WTC11 (cell line): ENCODE measurements around the gene IL36G. TPM values are rescaled to one million over a fixed set of nuclear protein-coding genes. Genes with fewer than 3 reads are reported as not detected.

Experiments used
- ATAC-seq: fragments of 200-7000 bp; cut with Tn5 transposase; 2 replicates; pipeline ENCODE4 v1.10.0; 2021; ENCODE audit warnings: mild to moderate bottlenecking, moderate library complexity
- CTCF ChIA-PET: fragments of 300-600 bp; sonication (Branson Sonifier 250); formaldehyde crosslinking; loops from one replicate; lab custom pipeline; 2021; ENCODE audit warnings: antibody characterized with exemption; lab: Charles Lee
- POLR2A ChIA-PET: fragments of 350-600 bp; sonication (Branson Sonifier 250); formaldehyde crosslinking; loops from one replicate; lab custom pipeline; 2021; ENCODE audit warnings: antibody characterized with exemption; lab: Charles Lee
- DNase-seq: peaks from one replicate; pipeline ENCODE4 v3.0.0; 2021; ENCODE audit warnings: low spot score
- H3K27ac Mint-ChIP-seq: 2 replicates; pipeline ENCODE4 v1.8.0; 2021; ENCODE audit warnings: mixed read lengths
- H3K27me3 Mint-ChIP-seq: 2 replicates; pipeline ENCODE4 v1.8.0; 2021; ENCODE audit warnings: low read depth, mild to moderate bottlenecking, moderate library complexity, mixed read lengths
- H3K36me3 Mint-ChIP-seq: 2 replicates; pipeline ENCODE4 v1.8.0; 2021; ENCODE audit warnings: mixed read lengths
- H3K4me1 Mint-ChIP-seq: 2 replicates; pipeline ENCODE4 v1.8.0; 2022; ENCODE audit warnings: mixed read lengths
- H3K4me3 Mint-ChIP-seq: 2 replicates; pipeline ENCODE4 v1.8.0; 2021; ENCODE audit warnings: mild to moderate bottlenecking, moderate library complexity, mixed read lengths
- H3K9me3 Mint-ChIP-seq: 2 replicates; pipeline ENCODE4 v1.8.0; 2021; ENCODE audit warnings: mixed read lengths
- ATF3 ChIP-seq: sonication (generic); formaldehyde crosslinking; conservative IDR thresholded peaks from 2 replicates; pipeline ENCODE4 v1.8.1; 2022; ENCODE audit warnings: mild to moderate bottlenecking, missing genetic modification reagents
- CBFB ChIP-seq: sonication (generic); formaldehyde crosslinking; IDR thresholded peaks from 2 replicates; pipeline ENCODE4 v1.8.1; 2022; ENCODE audit warnings: mild to moderate bottlenecking, low read depth, missing genetic modification reagents
- CREB1 ChIP-seq: sonication (generic); formaldehyde crosslinking; IDR thresholded peaks from 2 replicates; pipeline ENCODE4 v1.8.0; 2023; ENCODE audit warnings: mild to moderate bottlenecking, missing genetic modification reagents
- CREM ChIP-seq: sonication (generic); formaldehyde crosslinking; IDR thresholded peaks from 2 replicates; pipeline ENCODE4 v1.8.1; 2022; ENCODE audit warnings: mild to moderate bottlenecking, missing genetic modification reagents, moderate library complexity
- ESRRA ChIP-seq: sonication (generic); formaldehyde crosslinking; IDR thresholded peaks from 2 replicates; pipeline ENCODE4 v1.8.1; 2022; ENCODE audit warnings: mild to moderate bottlenecking, missing genetic modification reagents, borderline replicate concordance
- FOXP1 ChIP-seq: sonication (generic); formaldehyde crosslinking; IDR thresholded peaks from 2 replicates; pipeline ENCODE4 v1.8.0; 2022; ENCODE audit warnings: missing genetic modification reagents, mild to moderate bottlenecking, moderate library complexity, borderline replicate concordance
- GTF2I ChIP-seq: fragments of 250-450 bp; sonication (Bioruptor Pico); conservative IDR thresholded peaks from 2 replicates; pipeline ENCODE4 v1.4.0; 2021; ENCODE audit warnings: mild to moderate bottlenecking
- NFATC4 ChIP-seq: fragments of 250-450 bp; sonication (Bioruptor Pico); IDR thresholded peaks from 2 replicates; pipeline ENCODE4 v1.9.0; 2021; ENCODE audit warnings: mild to moderate bottlenecking
- NFYB ChIP-seq: sonication (generic); formaldehyde crosslinking; conservative IDR thresholded peaks from 2 replicates; pipeline ENCODE4 v1.8.0; 2022; ENCODE audit warnings: low read depth, missing genetic modification reagents
- NR3C1 ChIP-seq: sonication (generic); formaldehyde crosslinking; conservative IDR thresholded peaks from 2 replicates; pipeline ENCODE4 v1.8.1; 2023; ENCODE audit warnings: low read depth, mild to moderate bottlenecking, missing genetic modification reagents
- PRRX2 ChIP-seq: fragments of 250-450 bp; sonication (Bioruptor Pico); IDR thresholded peaks from 2 replicates; pipeline ENCODE4 v1.8.0; 2021; ENCODE audit warnings: mild to moderate bottlenecking
- RELA ChIP-seq: sonication (generic); formaldehyde crosslinking; IDR thresholded peaks from 2 replicates; pipeline ENCODE4 v1.8.1; 2022; ENCODE audit warnings: missing genetic modification reagents, mild to moderate bottlenecking, borderline replicate concordance
- TEAD4 ChIP-seq: sonication (generic); formaldehyde crosslinking; IDR thresholded peaks from 2 replicates; pipeline ENCODE4 v1.8.0; 2022; ENCODE audit warnings: mild to moderate bottlenecking, missing genetic modification reagents
- USF1 ChIP-seq: sonication (generic); formaldehyde crosslinking; IDR thresholded peaks from 2 replicates; pipeline ENCODE4 v1.8.0; 2022; ENCODE audit warnings: mild to moderate bottlenecking, missing genetic modification reagents
- ZNF121 ChIP-seq: sonication (generic); formaldehyde crosslinking; IDR thresholded peaks from 2 replicates; pipeline ENCODE4 v1.8.0; 2023; ENCODE audit warnings: missing genetic modification reagents
- ZNF396 ChIP-seq: fragments of 250-450 bp; sonication (Bioruptor Pico); IDR thresholded peaks from 2 replicates; pipeline ENCODE4 v1.8.0; 2021; ENCODE audit warnings: mild to moderate bottlenecking, moderate library complexity, borderline replicate concordance
- ZNF423 ChIP-seq: fragments of 250-450 bp; sonication (Bioruptor Pico); IDR thresholded peaks from 2 replicates; pipeline ENCODE4 v2.1.2; 2022; ENCODE audit warnings: mild to moderate bottlenecking, moderate library complexity
- total RNA-seq: library from RNA; stranded (reverse); gene quantifications from 3 replicates; pipeline ENCODE4 v1.2.3, GENCODE V29; 2021
- TF ChIP-seq, protein P1 (sequence below): sonication (generic); formaldehyde crosslinking; IDR thresholded peaks from 2 replicates; pipeline ENCODE4 v1.8.1; 2022; ENCODE audit warnings: missing genetic modification reagents, borderline replicate concordance
- TF ChIP-seq, protein P2 (sequence below): sonication (generic); formaldehyde crosslinking; IDR thresholded peaks from 2 replicates; pipeline ENCODE4 v1.8.1; 2022; ENCODE audit warnings: low read depth, mild to moderate bottlenecking, moderate library complexity, missing genetic modification reagents, borderline replicate concordance
- TF ChIP-seq, protein P3 (sequence below): sonication (generic); formaldehyde crosslinking; IDR thresholded peaks from 2 replicates; pipeline ENCODE4 v1.8.0; 2023; ENCODE audit warnings: missing genetic modification reagents
- TF ChIP-seq, protein P4 (sequence below): sonication (generic); formaldehyde crosslinking; IDR thresholded peaks from 2 replicates; pipeline ENCODE4 v1.8.1; 2022; ENCODE audit warnings: mild to moderate bottlenecking, missing genetic modification reagents, moderate library complexity, borderline replicate concordance

The IL36G gene
- total RNA-seq, 1 experiment from 2014 or later = not detected

GRCh38 chr2:112980537-112980936, 2.7 kb downstream of the IL36G start:
- CTCF ChIA-PET = interaction anchor here (2.8 kb wide), 1 partner anchor 38 kb away, joined by 10 read pairs; no protein-coding TSS in a partner anchor
- Mint-ChIP-seq H3K36me3 (no peaks in the 10 kb centered on the region), H3K4me1 (no peaks in the 10 kb centered on the region), H3K9me3 (no peaks in the 10 kb centered on the region), H3K4me3 (no peak overlapping the region), H3K27ac (no peak overlapping the region), H3K27me3 (peaks cover 35% of the 10 kb centered on the region)
- TF ChIP-seq, protein P1, sequence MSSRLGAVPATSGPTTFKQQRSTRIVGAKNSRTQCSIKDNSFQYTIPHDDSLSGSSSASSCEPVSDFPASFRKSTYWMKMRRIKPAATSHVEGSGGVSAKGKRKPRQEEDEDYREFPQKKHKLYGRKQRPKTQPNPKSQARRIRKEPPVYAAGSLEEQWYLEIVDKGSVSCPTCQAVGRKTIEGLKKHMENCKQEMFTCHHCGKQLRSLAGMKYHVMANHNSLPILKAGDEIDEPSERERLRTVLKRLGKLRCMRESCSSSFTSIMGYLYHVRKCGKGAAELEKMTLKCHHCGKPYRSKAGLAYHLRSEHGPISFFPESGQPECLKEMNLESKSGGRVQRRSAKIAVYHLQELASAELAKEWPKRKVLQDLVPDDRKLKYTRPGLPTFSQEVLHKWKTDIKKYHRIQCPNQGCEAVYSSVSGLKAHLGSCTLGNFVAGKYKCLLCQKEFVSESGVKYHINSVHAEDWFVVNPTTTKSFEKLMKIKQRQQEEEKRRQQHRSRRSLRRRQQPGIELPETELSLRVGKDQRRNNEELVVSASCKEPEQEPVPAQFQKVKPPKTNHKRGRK (CRISPR knock-in tag) = no peak
- POLR2A ChIA-PET = no interaction called here
- DNase-seq (no peak), ATAC-seq (no peak)

GRCh38 chr2:112985090-112985489, 7.3 kb downstream of the IL36G start:
- no peak for ATAC-seq
- CTCF ChIA-PET = no interaction called here
- H3K9me3 Mint-ChIP-seq = peaks cover 21% of the 10 kb centered on the region

DNA sequence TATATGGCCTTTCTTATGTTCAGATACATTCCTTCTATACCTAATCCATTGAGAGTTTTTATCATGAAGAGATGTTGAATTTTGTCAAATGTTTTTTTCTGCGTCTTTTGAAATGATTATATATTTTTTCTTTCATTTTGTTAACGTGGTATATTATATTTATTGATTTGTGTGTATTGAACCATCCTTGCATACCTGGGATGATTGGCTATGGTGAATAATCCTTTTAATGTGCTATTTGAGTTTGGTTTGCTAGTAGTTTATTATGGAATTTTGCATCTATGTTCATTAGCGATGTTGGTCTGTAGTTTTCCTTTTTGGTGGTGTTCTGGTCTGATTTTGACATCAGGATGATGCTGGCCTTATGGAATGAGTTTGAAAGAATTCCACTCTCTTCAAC, 11.8 kb downstream of the IL36G start:
- 0 out of 2 replicates have a peak, but pooled peaks cover 3% of the 10 kb centered on the region for H3K36me3 Mint-ChIP-seq
- H3K27ac Mint-ChIP-seq = no peak overlapping the region
- DNase-seq (no peak), ATAC-seq (no peak)
- ChIA-PET POLR2A (no interaction called here), CTCF (no interaction called here)
- TF ChIP-seq FOXP1 = no peak
- no peak for TF ChIP-seq GTF2I (CRISPR knock-in tag)
- TF ChIP-seq USF1 (CRISPR knock-in tag) = no peak
- TF ChIP-seq, protein P2, sequence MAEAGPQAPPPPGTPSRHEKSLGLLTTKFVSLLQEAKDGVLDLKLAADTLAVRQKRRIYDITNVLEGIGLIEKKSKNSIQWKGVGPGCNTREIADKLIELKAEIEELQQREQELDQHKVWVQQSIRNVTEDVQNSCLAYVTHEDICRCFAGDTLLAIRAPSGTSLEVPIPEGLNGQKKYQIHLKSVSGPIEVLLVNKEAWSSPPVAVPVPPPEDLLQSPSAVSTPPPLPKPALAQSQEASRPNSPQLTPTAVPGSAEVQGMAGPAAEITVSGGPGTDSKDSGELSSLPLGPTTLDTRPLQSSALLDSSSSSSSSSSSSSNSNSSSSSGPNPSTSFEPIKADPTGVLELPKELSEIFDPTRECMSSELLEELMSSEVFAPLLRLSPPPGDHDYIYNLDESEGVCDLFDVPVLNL (CRISPR knock-in tag) = no peak
- TF ChIP-seq, protein P3, sequence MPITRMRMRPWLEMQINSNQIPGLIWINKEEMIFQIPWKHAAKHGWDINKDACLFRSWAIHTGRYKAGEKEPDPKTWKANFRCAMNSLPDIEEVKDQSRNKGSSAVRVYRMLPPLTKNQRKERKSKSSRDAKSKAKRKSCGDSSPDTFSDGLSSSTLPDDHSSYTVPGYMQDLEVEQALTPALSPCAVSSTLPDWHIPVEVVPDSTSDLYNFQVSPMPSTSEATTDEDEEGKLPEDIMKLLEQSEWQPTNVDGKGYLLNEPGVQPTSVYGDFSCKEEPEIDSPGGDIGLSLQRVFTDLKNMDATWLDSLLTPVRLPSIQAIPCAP (CRISPR knock-in tag) = no peak
- TF ChIP-seq, protein P4, sequence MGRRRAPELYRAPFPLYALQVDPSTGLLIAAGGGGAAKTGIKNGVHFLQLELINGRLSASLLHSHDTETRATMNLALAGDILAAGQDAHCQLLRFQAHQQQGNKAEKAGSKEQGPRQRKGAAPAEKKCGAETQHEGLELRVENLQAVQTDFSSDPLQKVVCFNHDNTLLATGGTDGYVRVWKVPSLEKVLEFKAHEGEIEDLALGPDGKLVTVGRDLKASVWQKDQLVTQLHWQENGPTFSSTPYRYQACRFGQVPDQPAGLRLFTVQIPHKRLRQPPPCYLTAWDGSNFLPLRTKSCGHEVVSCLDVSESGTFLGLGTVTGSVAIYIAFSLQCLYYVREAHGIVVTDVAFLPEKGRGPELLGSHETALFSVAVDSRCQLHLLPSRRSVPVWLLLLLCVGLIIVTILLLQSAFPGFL (CRISPR knock-in tag) = no peak
- TF ChIP-seq PRRX2 (CRISPR knock-in tag) = no peak
- H3K4me1 Mint-ChIP-seq = no peaks in the 10 kb centered on the region
- H3K9me3 Mint-ChIP-seq = peaks cover 58% of the 10 kb centered on the region
- H3K27me3 Mint-ChIP-seq = peaks cover 32% of the 10 kb centered on the region
- no peak overlapping the region for H3K4me3 Mint-ChIP-seq

More at GRCh38 chr2:112985090-112985489, 7.3 kb downstream of the IL36G start:
- H3K27me3 Mint-ChIP-seq = peaks cover 23% of the 10 kb centered on the region
- no peak overlapping the region for H3K27ac Mint-ChIP-seq
- no peaks in the 10 kb centered on the region for H3K36me3 Mint-ChIP-seq
- H3K4me3 Mint-ChIP-seq = no peak overlapping the region
- H3K4me1 Mint-ChIP-seq = no peaks in the 10 kb centered on the region
- DNase-seq = no peak
- TF ChIP-seq ESRRA (CRISPR knock-in tag) (no peak), ATF3 (CRISPR knock-in tag) (no peak), GTF2I (CRISPR knock-in tag) (no peak)
- TF ChIP-seq, all 79 proteins: peak for 0
- POLR2A ChIA-PET = no interaction called here

DNA sequence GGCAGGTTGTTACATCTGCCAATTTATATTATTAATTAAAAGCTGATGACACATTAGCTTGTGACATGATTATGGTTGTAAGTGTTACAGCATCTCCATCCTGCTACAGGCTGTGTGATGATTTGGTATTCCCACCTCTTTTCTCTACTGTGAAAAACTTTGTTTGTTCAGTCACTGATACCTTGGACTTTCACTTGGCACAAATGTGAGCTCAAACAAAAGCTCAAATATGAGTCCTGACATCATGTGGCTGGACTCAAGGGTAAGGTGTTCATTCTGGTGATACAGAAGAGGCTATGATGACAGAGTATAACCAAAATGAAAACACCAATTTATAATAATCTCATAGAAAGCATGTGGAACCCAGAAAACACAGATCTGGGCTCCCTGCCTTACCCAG, 16.0 kb downstream of the IL36G start:
- Mint-ChIP-seq H3K9me3 (peaks cover 55% of the 10 kb centered on the region), H3K27me3 (peaks cover 33% of the 10 kb centered on the region), H3K27ac (no peak overlapping the region), H3K4me1 (no peaks in the 10 kb centered on the region), H3K4me3 (no peak overlapping the region), H3K36me3 (0 out of 2 replicates have a peak, but pooled peaks cover 3% of the 10 kb centered on the region)
- ChIA-PET CTCF (no interaction called here), POLR2A (interaction anchor here (0.6 kb wide), 1 partner anchor 76 kb away, joined by 3 read pairs; no protein-coding TSS in a partner anchor)
- ATAC-seq = no peak
- no peak for TF ChIP-seq CREB1 (CRISPR knock-in tag)
- no peak for TF ChIP-seq TEAD4 (CRISPR knock-in tag)
- no peak for TF ChIP-seq CBFB (CRISPR knock-in tag)
- TF ChIP-seq NFYB (CRISPR knock-in tag) = no peak
- TF ChIP-seq ZNF396 (CRISPR knock-in tag) = no peak
- no peak for TF ChIP-seq RELA (CRISPR knock-in tag)
- TF ChIP-seq ZNF423 (CRISPR knock-in tag) = no peak
- no peak for TF ChIP-seq ZNF121
- TF ChIP-seq NR3C1 (CRISPR knock-in tag) = no peak
- TF ChIP-seq NFATC4 (CRISPR knock-in tag) = no peak
- TF ChIP-seq, protein P3 (CRISPR knock-in tag) = no peak
- no peak for TF ChIP-seq CREM (CRISPR knock-in tag)
- no peak for DNase-seq
